ENCODE data around the gene COL4A1. TPM values are rescaled to one million over a fixed set of nuclear protein-coding genes. Genes with fewer than 3 reads are reported as not detected.

Gene COL4A1
- total and polyA plus RNA-seq, 2 of the 13 experiments (the other 11 are each of a cell fraction or from before 2014, with no cell fraction given), result not detected

DNA sequence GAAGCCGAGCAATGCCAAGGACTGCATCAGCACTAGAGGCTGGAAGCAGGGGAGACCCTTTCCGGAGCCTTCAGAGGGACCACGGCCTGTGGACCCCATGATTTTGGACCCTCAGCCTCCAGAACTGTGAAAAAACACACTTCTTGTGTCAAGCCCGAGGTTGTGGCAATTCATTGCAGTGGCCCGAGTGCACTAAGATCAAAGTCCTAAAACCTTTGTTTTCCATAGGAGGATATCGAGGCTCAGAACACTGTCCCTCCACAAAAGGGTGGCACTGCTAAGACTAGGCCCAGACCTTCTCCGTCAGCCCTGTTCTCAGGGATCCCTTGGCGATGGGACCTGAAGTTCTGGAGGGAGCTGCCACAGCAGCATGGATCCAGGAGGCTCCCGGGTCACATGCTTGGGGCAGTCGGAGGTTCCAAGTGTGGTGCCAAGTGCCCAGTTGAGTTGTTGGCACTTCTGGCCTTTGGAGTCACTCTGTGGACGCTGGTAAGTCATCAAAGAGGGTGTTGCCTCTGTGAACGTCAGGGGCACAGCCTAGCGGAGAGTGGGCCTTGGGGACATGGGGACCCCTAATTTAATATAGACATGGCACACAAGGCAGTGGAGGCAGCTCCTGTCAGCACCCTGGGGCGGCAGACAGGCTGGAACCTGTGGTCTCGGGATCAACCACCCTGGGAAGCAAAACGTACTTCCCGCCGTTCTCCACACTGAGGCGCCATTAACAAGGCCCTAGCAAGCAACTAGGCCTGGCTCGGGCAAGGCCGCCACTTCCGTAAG, 199.2 kb downstream of the COL4A1 start:
- ATAC-seq (peak; percentile 36; the same call in 2 of the 3 replicates), FAIRE-seq (no peak), DNase-seq (ENCODE audit: low spot score) (no peak)
- intact Hi-C loops (cut with micrococcal nuclease; ENCODE audit: unreplicated experiment) (loop anchor here (2.0 to 5.0 kb wide), 2 partner anchors 315 to 497 kb away; no protein-coding TSS in a partner anchor), in situ Hi-C loops (cut with HindIII; ENCODE audit: extremely low pct_ligation_motif_present, low pct_unique_long_range_greater_than_20kb) (loop anchor here (5.0 to 25.0 kb wide), 3 partner anchors 963 to 1895 kb away; partner anchors contain the start of genes ABHD13 and LIG4)
- no peaks in the 10 kb centered on the region for H4K20me1 ChIP-seq (ENCODE audit: insufficient read depth, low read length)
- H3K4me2 ChIP-seq (ENCODE audit: low read depth, low read length), result no peak overlapping the region
- H3K27ac ChIP-seq (ENCODE audit: extremely low read length, insufficient read depth, low read length), result no peak overlapping the region
- H3K9me3 ChIP-seq (ENCODE audit: low read length), result no peaks in the 10 kb centered on the region
- no peak overlapping the region for H3K9ac ChIP-seq (ENCODE audit: insufficient read depth, low read depth, low read length)
- no peaks in the 10 kb centered on the region for H3K79me2 ChIP-seq (ENCODE audit: insufficient read depth, low read length)
- POLR2A ChIA-PET, result no interaction called here
- no TSS peak for BruUV-seq (replicated peaks)
- CTCF ChIA-PET (ENCODE audit: low intra/inter-chr PET ratio, low total read pairs), result interaction anchor here (1.5 kb wide), 1 partner anchor 1146 kb away, joined by 6 read pairs; no protein-coding TSS in a partner anchor
- no peaks in the 10 kb centered on the region for H3K36me3 ChIP-seq (replicated peaks in 1 of 2; ENCODE audit: control insufficient read depth in 1 of 2, insufficient read depth in 2 of 2, low read length in 2 of 2)
- no peak overlapping the region for H2AFZ ChIP-seq (ENCODE audit: low read length)
- no peaks in the 10 kb centered on the region for H3K27me3 ChIP-seq (ENCODE audit: control insufficient read depth in 1 of 2, insufficient read depth in 2 of 2, low read length in 2 of 2)
- TF ChIP-seq, protein P1, sequence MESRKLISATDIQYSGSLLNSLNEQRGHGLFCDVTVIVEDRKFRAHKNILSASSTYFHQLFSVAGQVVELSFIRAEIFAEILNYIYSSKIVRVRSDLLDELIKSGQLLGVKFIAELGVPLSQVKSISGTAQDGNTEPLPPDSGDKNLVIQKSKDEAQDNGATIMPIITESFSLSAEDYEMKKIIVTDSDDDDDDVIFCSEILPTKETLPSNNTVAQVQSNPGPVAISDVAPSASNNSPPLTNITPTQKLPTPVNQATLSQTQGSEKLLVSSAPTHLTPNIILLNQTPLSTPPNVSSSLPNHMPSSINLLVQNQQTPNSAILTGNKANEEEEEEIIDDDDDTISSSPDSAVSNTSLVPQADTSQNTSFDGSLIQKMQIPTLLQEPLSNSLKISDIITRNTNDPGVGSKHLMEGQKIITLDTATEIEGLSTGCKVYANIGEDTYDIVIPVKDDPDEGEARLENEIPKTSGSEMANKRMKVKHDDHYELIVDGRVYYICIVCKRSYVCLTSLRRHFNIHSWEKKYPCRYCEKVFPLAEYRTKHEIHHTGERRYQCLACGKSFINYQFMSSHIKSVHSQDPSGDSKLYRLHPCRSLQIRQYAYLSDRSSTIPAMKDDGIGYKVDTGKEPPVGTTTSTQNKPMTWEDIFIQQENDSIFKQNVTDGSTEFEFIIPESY (CRISPR knock-in tag; IDR thresholded peaks at IDR 0.05), result peak; percentile 36; the same call in 1 of the 2 replicates
- TF ChIP-seq NFYB (CRISPR knock-in tag; IDR thresholded peaks at IDR 0.05), result no peak
- WGBS (ENCODE audit: low lambda C conversion rate), result 58% methylated on average over 12 of the region's 22 CpGs
- H3K4me3 ChIP-seq (replicated peaks in 1 of 3; ENCODE audit: insufficient read depth in 1 of 3, low read depth in 2 of 3, low read length in 3 of 3), result no peak overlapping the region
- no peaks in the 10 kb centered on the region for H3K4me1 ChIP-seq (ENCODE audit: insufficient read depth, low read length)

DNA sequence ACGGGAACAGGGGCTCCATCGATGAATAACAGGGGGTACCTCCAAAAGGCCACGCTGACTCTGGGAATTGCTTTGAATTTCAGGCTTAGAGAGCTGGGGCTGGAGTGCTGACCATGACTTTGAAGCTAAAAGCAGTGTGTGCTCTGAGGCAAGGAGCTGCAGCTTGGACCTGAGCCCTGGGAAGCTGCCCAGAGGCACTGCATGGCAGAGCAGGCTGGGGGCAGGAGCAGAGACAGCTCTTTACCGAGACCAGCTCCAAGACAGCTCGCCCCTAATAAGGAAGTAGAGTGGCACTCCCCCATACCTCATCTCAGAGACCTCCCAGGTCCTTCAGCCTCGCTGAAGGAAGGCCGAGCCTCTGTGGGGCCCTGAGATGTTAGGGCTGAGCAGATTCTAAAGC, 200.2 kb downstream of the COL4A1 start:
- DNase-seq (ENCODE audit: low spot score) (no peak), FAIRE-seq (no peak), ATAC-seq (no peak)
- H3K9me3 ChIP-seq (ENCODE audit: low read length), result no peaks in the 10 kb centered on the region
- H3K27ac ChIP-seq (ENCODE audit: extremely low read length, insufficient read depth, low read length), result no peak overlapping the region
- BruUV-seq (replicated peaks), result no TSS peak
- H3K27me3 ChIP-seq (ENCODE audit: control insufficient read depth in 1 of 2, insufficient read depth in 2 of 2, low read length in 2 of 2), result no peaks in the 10 kb centered on the region
- H3K4me1 ChIP-seq (ENCODE audit: insufficient read depth, low read length), result no peaks in the 10 kb centered on the region
- ChIA-PET CTCF (ENCODE audit: low intra/inter-chr PET ratio, low total read pairs) (no interaction called here), POLR2A (no interaction called here)
- H3K36me3 ChIP-seq (replicated peaks in 1 of 2; ENCODE audit: control insufficient read depth in 1 of 2, insufficient read depth in 2 of 2, low read length in 2 of 2), result no peaks in the 10 kb centered on the region
- H3K79me2 ChIP-seq (ENCODE audit: insufficient read depth, low read length), result no peaks in the 10 kb centered on the region
- no peak overlapping the region for H3K4me3 ChIP-seq (replicated peaks in 1 of 3; ENCODE audit: insufficient read depth in 1 of 3, low read depth in 2 of 3, low read length in 3 of 3)
- TF ChIP-seq ZSCAN31 (CRISPR knock-in tag; IDR thresholded peaks at IDR 0.05; ENCODE audit: low read depth), result no peak
- TF ChIP-seq, protein P2, sequence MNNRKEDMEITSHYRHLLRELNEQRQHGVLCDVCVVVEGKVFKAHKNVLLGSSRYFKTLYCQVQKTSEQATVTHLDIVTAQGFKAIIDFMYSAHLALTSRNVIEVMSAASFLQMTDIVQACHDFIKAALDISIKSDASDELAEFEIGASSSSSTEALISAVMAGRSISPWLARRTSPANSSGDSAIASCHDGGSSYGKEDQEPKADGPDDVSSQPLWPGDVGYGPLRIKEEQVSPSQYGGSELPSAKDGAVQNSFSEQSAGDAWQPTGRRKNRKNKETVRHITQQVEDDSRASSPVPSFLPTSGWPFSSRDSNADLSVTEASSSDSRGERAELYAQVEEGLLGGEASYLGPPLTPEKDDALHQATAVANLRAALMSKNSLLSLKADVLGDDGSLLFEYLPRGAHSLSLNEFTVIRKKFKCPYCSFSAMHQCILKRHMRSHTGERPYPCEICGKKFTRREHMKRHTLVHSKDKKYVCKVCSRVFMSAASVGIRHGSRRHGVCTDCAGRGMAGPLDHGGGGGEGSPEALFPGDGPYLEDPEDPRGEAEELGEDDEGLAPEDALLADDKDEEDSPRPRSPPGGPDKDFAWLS (CRISPR knock-in tag; IDR thresholded peaks at IDR 0.05; ENCODE audit: borderline replicate concordance), result no peak
- H3K9ac ChIP-seq (ENCODE audit: insufficient read depth, low read depth, low read length), result no peak overlapping the region
- H4K20me1 ChIP-seq (ENCODE audit: insufficient read depth, low read length), result no peaks in the 10 kb centered on the region
- in situ Hi-C loops (cut with HindIII; ENCODE audit: extremely low pct_ligation_motif_present, low pct_unique_long_range_greater_than_20kb), result loop anchor here (5.0 to 25.0 kb wide), 3 partner anchors 962 to 1894 kb away; partner anchors contain the start of genes ABHD13 and LIG4
- no peak overlapping the region for H2AFZ ChIP-seq (ENCODE audit: low read length)
- 0% methylated on average over 4 of the region's 7 CpGs for WGBS (ENCODE audit: low lambda C conversion rate)
- intact Hi-C loops (cut with micrococcal nuclease; ENCODE audit: unreplicated experiment), result loop anchor here (5.0 kb wide), 1 partner anchor 314 kb away; no protein-coding TSS in a partner anchor
- H3K4me2 ChIP-seq (ENCODE audit: low read depth, low read length), result no peak overlapping the region
